ENCODE measurements around the gene COL18A1. TPM values are rescaled to one million over a fixed set of nuclear protein-coding genes. Genes with fewer than 3 reads are reported as not detected.

COL18A1 gene
- polyA plus RNA-seq, 1 of the 3 experiments (the other 2 are of a cell fraction), result 118 TPM

- POLR2A ChIA-PET, result no interaction called here
- Histone ChIP-seq H3K36me3 (replicated peaks in 1 of 2; ENCODE audit: control insufficient read depth in 1 of 2, insufficient read depth in 2 of 2, low read length in 1 of 2) (peaks cover 0 to 9% of the 10 kb centered on the region in 2 experiments), H3K9ac (no peak overlapping the region), H3K79me2 (ENCODE audit: insufficient read depth) (no peaks in the 10 kb centered on the region), H3K4me3 (ENCODE audit: low read depth in 2 of 2, low read length in 1 of 2) (no peak overlapping the region), H4K20me1 (ENCODE audit: insufficient read depth) (no peaks in the 10 kb centered on the region), H3K9me3 (no peaks in the 10 kb centered on the region; the same call in 1 of the 2 replicates), H3K4me2 (no peak overlapping the region), H3F3A (replicated peaks; ENCODE audit: insufficient read depth) (no peaks in the 10 kb centered on the region), H3K4me1 (ENCODE audit: control insufficient read depth in 1 of 2, insufficient read depth in 2 of 2, low read depth in 1 of 2, low read length in 1 of 2) (no peaks in the 10 kb centered on the region), H3K27ac (ENCODE audit: low read depth in 2 of 2, low read length in 1 of 2) (no peak overlapping the region), H3K27me3 (ENCODE audit: insufficient read depth) (no peaks in the 10 kb centered on the region), H3K9me2 (no peaks in the 10 kb centered on the region), H2AFZ (ENCODE audit: low read depth) (no peak overlapping the region)
- no peak for DNase-seq
- WGBS (ENCODE audit: low lambda C conversion rate), result 73% methylated on average over 15 of the region's 15 CpGs
- TF ChIP-seq TAF1 (IDR thresholded peaks at IDR 0.05; ENCODE audit: borderline replicate concordance, low read depth, low read length) (no peak), NFIC (IDR thresholded peaks at IDR 0.05; ENCODE audit: borderline replicate concordance) (no peak), MEF2A (IDR thresholded peaks at IDR 0.05; ENCODE audit: borderline replicate concordance, low read depth) (no peak), ZBTB33 (IDR thresholded peaks at IDR 0.05; ENCODE audit: borderline replicate concordance, low read depth) (no peak), NRF1 (IDR thresholded peaks at IDR 0.05; ENCODE audit: low read depth, low read length) (no peak), RXRA (IDR thresholded peaks at IDR 0.05; ENCODE audit: borderline replicate concordance, low read depth) (no peak)
- CTCF ChIA-PET, result no interaction called here
Observed at GRCh38 chr21:45374826-45375455, 30.0 kb upstream of the COL18A1 start.

- POLR2A ChIA-PET, result no interaction called here
- CTCF ChIA-PET, result interaction anchor here (0.6 to 0.9 kb wide), 3 partner anchors 10 to 240 kb away, joined by 3 to 5 read pairs (median 3); no protein-coding TSS in a partner anchor
- Histone ChIP-seq H3K36me3 (replicated peaks in 1 of 2; ENCODE audit: control insufficient read depth in 1 of 2, insufficient read depth in 2 of 2, low read length in 1 of 2) (peaks cover 0 to 9% of the 10 kb centered on the region in 2 experiments), H2AFZ (ENCODE audit: low read depth) (no peak overlapping the region), H3K9me2 (no peaks in the 10 kb centered on the region), H3K4me3 (ENCODE audit: low read depth in 2 of 2, low read length in 1 of 2) (no peak overlapping the region), H3K9ac (no peak overlapping the region), H3F3A (replicated peaks; ENCODE audit: insufficient read depth) (no peaks in the 10 kb centered on the region), H3K4me2 (no peak overlapping the region), H3K9me3 (no peaks in the 10 kb centered on the region; the same call in 1 of the 2 replicates), H3K79me2 (ENCODE audit: insufficient read depth) (no peaks in the 10 kb centered on the region), H4K20me1 (ENCODE audit: insufficient read depth) (no peaks in the 10 kb centered on the region), H3K27ac (ENCODE audit: low read depth in 2 of 2, low read length in 1 of 2) (no peak overlapping the region), H3K4me1 (ENCODE audit: control insufficient read depth in 1 of 2, insufficient read depth in 2 of 2, low read depth in 1 of 2, low read length in 1 of 2) (no peaks in the 10 kb centered on the region), H3K27me3 (ENCODE audit: insufficient read depth) (no peaks in the 10 kb centered on the region)
- 68% methylated on average over 3 of the region's 7 CpGs for WGBS (ENCODE audit: low lambda C conversion rate)
- DNase-seq, result no peak
- TF ChIP-seq REST (IDR thresholded peaks at IDR 0.05; ENCODE audit: low read depth, low read length) (no peak), USF1 (IDR thresholded peaks at IDR 0.05; ENCODE audit: borderline replicate concordance, low read depth) (no peak), RXRA (IDR thresholded peaks at IDR 0.05; ENCODE audit: borderline replicate concordance, low read depth) (no peak), CTCF (IDR thresholded peaks at IDR 0.05) (no peak), FOXJ3 (CRISPR knock-in tag; IDR thresholded peaks at IDR 0.05) (no peak), MAX (IDR thresholded peaks at IDR 0.05; ENCODE audit: low read depth) (no peak), MEF2A (IDR thresholded peaks at IDR 0.05; ENCODE audit: borderline replicate concordance, low read depth) (no peak), JUND (IDR thresholded peaks at IDR 0.05) (no peak), RAD21 (IDR thresholded peaks at IDR 0.05; ENCODE audit: low read length) (no peak), NFIC (IDR thresholded peaks at IDR 0.05; ENCODE audit: borderline replicate concordance) (no peak), RFX5 (IDR thresholded peaks at IDR 0.05; ENCODE audit: low read length) (no peak), NRF1 (IDR thresholded peaks at IDR 0.05; ENCODE audit: low read depth, low read length) (no peak), EZH2phosphoT487 (IDR thresholded peaks at IDR 0.05; ENCODE audit: borderline replicate concordance, low read depth) (no peak)
Observed at GRCh38 chr21:45376459-45377324, 28.3 kb upstream of the COL18A1 start.
